Hematopoietic multipotent progenitor cell treated with erythropoietin and hydrocortisone succinate and interleukin-3 and kit ligand, for 8 days (in vitro differentiated cells): Measurements from ENCODE around the gene SLC2A6.

ENCODE experiments used
- DNase-seq: peaks from one replicate; pipeline ENCODE4 v3.0.0-alpha.2; 2015

The SLC2A6 gene

DNA sequence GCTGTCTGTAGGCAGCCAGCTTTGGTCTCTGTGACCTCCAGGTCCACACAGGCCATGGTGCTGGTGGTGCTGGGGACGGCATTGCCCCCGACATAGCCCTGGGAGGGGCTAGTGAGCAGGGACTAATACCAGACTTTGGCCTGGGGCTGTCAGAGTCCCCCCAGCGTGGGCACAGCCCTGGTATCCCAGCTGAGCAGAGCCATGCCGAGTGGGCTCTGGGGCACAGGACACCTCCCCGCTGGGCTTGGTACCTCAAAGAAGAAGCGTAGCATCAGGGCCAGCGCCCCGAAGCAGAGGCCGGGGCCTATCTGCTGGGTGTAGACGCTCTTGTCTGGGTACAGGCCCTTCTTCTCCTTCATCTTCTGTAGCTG lies 36.3 kb upstream of the SLC2A6 start:
- DNase-seq: no peak

DNA sequence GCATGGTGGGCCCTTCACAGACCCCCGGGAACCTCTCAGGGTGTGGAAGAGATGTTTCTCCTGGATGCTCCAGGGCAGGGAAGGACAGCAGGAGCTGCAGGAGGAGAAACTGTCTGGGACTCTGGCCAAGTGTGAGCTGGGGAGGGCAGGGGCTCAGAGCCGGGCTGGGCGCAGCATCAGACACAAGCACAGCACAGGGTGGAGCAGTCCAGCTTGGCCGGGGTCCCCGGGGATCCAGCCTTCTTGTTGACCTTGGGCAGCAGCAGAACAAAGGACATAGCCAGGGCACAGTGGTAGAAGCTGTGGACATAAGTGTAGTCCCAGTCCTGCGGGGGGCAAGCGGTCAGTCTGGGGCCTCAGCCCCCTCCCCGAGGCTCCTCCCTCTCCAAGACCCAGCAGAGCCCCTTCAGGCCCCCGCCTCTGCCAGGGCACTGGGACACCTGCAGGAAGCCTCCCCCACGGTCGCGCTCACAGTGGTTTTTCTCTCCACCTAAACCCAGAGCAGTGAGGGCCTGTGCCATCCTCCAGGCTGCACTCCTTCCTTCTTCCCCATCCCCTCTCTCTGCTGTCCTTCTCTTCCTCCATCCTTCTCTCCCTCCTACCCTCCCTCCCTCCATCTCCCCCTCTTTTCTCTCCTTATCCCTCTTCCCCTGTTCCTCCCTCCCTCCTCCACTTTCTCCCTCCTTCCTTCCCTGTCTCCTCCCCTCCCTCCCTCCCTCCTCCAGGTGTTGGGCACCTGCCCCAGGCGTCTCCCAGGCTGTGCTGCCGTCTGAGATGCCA lies 35.8 kb upstream of the SLC2A6 start:
- peak; percentile 53 for DNase-seq

DNA sequence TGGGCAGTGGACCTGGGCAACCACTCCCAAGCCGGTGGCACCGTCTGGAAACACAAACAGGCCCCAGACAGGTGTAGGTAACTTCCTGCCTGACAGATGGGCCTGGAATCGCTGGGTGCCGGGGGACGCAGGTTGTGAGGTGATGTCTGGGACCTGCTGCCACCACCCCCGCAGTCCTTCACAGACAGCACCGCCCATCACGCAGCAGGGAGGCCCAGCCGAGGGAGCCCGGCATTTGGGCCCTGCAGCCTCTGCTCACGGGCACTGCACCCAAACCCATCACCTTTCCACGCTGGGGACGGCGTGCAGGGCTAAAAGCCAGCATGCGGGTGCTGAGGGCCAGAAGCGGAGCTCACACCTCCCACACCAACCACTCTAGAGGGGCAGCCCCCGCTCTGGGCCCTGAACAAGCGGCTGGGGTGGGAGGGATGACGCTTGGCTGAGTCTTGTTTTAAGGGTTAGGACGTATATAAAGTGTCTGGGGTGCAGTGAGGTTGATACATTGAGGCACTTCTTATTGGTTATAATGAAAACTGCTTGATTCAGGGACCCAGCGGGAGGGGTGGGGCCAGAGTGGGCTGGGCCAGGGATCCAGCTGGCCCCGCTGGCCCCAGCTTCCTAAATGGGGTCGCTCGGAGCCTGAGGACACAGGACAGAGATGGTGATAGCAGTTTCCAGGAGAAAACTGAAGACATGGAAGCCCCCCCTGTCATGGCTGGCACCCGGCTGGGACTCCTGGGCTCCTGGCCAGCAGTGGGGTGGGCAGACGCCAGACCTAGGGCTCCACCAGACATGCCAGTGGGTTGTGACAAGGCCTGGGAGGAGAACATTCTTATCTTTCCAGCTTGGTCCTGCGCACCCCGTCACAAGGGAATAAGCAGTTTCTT lies 34.6 kb upstream of the SLC2A6 start:
- peak; percentile 86 for DNase-seq

DNA sequence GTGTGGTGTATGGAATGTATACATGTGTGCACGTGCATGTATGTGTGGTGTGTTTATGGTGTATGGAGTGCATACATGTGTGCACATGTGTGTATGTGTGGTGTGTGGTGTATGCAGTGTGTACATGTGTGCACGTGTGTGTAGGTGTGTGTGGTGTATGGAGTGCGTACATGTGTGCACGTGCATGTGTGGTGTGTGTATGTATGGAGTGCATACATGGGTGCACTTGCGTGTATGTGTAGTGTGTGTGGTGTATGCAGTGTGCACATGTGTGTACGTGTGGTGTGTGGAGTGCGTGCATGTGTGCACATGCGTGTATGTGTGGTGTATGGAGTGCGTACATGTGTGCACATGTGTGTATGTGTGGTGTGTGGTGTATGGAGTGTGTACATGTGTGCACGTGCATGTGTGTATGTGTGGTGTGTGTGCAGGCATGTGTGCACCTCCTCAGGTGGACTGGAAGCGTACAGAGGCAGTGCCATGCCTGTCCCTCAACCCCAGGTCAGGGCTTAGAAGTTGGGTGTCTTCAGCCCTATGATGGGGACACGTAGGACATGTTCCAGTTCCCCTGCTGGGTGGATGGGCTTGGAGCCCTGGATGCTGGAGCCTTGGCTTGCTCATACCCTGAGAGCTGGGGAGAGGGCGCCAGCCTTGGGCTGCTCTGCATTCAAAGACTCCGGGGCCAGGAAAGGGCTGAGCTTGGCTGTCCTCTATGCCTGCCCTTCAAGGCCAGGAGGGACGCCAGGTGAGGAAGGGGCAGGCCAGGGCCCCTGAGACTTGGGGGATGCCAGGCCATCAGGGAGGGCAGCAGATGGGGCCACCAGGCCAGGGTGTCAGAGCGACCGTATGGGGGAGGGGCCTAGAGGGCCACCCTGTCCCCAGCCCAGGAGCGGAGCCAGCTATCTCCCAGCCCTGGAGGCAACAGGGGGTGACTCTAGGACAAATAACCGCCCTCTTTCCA lies 33.6 kb upstream of the SLC2A6 start:
- DNase-seq: no peak

DNA sequence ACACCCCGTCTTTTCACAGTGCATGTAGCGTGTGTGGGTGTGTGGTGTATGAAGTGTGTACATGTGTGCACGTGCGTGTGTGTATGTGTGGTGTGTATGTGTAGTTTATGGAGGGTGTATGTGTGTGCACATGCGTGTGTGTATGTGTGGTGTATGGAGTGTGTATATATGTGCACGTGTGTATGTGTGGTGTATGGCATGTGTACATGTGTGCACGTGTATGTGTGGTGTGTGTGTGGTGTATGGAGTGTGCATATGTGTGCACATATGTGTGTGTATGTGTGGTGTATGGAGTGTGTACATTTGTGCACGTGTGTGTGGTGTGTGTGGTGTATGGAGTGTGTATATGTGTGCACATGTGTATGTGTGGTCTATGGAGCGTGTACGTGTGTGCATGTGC lies 32.7 kb upstream of the SLC2A6 start:
- no peak for DNase-seq

- no peak for DNase-seq
Observed at GRCh38 chr9:133510926-133511505, 32.1 kb upstream of the SLC2A6 start.

DNA sequence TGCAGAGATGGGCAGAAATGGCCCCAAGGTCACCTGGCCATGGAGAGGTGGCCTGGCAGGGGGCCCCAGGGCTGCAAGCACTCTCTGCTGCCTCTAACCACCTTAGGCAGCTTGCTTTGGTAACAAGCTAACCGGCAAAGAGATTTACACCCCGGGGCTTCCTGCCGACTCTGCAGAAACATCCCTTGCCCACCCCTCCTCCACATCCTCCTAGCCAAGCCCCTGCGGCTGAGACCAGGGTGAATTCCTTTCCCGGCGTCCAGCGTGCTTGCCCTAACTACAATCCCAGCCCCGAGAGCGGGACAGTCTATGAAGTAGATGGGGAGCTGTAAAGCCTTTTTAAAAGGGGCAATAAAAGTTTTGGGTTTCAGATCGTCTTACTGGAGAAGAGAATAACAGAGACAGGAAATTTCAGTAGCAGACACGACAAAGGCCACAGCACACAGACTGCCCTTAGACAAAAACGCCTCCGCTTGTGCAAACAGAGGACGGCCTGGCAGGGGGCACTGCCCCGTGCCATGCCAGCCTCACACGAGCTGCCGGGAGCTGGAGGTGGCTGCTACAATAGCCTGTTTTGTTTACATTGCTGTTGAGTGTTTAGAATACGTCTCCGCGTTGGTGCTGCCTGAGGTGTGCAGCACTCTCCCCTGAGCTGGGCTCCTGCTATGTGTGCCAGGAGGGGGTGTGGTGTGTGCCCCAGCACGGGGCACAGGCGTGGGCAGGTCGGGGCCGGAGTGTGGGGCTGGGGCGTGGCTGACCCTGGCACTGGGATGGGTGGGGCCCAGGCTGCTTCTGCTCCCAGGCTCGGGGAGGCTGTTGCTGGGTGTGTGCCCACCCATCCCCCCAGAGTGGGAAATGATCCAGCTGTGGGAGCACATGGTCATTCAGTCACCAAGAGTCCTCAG lies 30.5 kb upstream of the SLC2A6 start:
- peak; percentile 67 for DNase-seq

DNA sequence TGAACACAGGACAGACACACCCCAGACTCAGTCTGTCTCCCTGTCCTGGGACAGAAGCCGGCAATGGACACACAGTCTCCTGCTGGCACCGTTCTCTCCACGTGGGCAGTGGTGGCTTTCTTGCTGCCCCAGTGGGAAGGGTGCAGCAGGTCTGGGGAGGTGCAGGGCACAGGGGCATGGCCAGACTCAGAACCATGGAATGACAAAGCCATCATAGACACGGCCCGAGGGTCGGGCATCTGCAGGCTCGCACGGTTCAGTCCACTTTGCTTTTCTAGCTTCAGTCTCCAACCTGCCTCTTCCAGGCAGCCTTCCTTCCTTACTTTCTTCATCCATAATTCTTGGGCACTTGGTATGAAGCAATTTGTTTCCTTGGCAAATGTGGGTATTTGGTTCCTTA lies 29.1 kb upstream of the SLC2A6 start:
- no peak for DNase-seq

DNA sequence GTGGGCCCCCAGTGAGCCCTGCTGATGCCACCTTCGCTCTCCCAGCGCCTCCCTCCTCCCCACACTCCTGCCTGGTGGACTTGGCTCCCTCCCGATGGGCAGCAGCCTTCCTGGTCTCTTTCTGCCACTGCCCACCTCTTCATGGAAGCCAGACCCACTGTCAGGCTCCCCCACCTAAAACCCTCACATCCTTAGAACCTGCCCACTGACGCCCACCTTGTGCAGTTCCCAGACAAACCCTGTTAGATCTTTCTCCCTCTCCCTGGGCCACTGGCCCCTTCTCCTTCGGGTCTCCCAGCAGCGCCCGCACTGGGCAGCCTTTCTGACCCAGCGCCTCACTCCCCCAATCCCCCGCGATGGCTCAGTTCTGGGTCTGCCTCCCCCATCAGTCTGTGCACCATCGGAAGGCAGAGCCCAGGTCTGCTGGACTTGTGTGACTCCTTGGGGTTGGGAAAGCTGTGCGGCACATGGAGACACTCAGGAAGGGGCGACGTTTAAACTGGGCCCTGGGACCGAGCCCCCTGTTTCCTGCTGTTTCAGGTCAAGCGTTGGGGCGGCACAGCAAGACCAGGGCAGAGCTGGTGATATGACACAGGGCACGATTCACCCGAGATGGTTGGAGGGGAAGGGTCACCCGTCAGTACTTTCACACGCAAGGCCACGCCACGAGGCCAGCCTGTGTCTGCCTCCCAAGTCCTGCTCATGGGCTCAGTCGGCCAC lies 28.5 kb upstream of the SLC2A6 start:
- no peak for DNase-seq

- no peak for DNase-seq
Observed at GRCh38 chr9:133506653-133507038, 27.7 kb upstream of the SLC2A6 start.

- no peak for DNase-seq
Observed at GRCh38 chr9:133505901-133506652, 27.2 kb upstream of the SLC2A6 start.

DNA sequence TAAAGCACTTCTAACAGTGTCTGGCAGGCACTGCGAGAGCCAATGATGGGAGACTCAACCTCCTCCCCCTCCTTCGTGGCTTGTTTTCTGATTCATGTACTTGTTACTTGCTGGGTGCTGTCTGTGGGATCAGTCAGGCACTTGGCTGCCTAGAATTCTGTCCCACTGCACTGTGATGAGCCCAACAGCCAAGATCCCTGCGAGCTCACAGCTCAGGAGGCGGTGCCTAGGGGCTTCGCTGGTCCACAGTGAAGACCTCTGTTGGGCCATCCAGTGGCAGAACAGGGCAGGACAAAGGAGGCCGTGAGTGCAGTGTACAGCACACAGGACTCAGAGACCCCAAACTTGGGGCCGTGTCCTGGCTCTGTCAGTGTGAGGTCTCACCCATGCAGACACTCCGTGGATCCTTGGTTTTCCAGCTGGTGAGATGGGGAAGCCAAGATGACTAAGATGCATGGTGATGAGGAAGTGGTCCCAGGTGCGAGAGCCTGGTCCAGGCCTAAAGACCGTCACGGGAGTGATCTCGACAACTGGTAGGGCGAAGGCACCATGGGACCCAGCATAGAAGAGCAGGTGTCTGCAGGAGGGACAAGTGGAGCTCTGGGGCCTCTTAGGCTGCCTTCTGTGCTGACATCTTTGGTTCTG lies 26.4 kb upstream of the SLC2A6 start:
- no peak for DNase-seq

DNA sequence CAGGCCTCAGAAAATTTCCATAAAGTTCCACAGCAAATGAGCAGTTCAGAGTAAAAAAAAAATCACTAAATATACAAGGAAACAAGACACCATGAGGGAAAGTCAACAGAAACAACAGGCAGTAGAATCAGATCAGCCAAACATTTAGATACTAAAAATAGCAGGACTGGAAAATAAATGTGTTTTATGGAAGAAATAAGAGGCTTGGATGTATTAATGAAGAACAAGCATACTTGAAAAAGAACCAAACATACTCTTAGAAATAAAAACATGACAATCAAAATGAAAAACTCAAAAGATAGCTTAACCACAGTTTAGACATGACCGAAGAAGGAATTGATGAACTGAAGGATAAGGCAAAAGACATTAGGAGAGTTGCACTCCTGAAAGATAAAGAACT lies 23.2 kb upstream of the SLC2A6 start:
- DNase-seq: no peak

- DNase-seq: no peak
Observed at GRCh38 chr9:133499892-133500270, 21.0 kb upstream of the SLC2A6 start.

DNA sequence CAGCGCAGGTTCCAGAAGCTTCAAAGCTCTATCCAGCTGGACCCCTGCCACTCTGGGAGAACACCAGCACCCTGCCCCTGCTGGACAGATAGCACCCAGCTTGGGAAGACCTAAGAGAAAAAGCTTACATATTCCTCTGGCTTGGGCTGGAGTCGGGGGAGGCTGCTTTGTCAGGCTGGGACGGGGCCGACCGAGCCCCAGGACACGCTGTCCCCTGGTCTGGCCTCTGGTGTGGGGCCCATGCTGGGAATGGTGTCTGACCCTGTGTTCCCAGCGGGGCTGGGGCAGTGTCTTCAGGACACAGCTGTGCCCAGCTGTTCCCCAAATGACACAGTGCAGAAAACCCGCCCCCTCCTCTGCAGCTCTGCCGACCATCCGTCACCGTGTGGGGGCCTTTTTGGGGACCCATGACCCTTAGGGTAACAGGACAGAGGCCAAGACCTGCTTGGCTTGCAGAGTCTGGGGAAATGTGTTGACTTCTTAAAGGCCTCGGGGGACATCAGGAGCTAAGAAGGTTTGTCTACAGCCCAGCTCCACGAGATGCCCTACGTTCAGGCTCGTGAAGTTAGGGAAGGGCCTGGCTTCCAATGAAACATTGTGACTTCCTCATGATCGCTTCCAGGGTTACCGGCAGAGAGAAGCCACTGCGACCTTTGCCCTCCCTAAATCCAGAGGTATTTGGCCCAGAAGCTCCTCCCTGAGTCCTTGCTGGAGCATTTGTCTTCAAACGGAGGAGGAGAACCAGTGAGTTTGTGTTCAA lies 20.4 kb upstream of the SLC2A6 start:
- no peak for DNase-seq

DNA sequence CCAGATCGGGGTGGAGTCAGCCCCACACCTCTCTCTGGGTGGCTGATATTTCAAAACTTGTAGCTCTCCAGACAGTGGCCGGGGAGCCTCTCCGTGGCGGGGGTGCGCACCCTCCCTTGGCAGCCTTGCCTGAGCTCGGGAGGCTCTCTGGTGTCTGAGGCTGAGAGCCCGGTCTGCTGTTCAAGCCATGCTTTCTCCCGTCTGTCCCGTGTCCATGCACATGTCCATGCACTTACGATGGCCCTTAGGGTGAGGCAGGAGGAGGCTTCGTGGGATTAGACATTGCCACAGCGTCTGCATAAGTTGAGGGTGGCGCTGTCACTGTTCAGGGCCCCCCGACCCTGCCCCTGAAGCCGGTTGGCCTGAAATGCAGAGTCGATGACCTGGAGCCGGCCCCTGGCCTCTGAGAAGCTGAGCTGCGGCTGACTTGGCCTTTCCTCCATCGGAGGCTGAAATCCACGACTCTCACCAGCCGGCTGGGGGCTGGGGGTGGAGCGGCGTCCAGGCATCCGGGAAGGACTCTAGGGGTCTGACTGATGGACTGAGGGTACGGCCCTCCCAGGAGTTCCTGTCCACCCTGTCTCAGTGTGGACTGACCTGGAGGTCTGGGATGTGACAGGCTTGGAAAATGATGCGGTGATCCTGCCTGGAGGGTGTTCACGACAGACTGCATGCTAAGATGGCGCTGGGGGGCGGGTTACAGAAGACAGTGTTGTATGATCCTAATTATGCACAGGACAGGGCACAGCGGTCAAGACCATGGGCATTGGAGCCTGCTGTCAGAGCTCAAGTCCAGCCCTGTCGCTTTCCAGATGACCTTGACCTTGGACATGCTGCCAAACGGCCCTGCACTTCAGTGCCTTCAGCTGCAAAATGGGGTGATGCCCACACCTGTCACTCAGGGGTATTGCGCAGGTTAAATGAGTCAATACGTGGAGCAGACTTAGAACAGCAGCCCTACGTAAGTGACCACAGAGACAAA lies 18.3 kb upstream of the SLC2A6 start:
- DNase-seq: no peak
